NCI-H69 (cell line): Measurements from ENCODE around the gene KIAA0753.
"Not testable (repeated sequence)": the region's sequence is repeated elsewhere in the genome, so short reads cannot be mapped to it uniquely, and the experiment has no call there.

ENCODE experiments used
- DNase-seq: peaks from one replicate; lab custom pipeline; 2025; lab: John Stamatoyannopoulos, UW

KIAA0753 gene

DNA sequence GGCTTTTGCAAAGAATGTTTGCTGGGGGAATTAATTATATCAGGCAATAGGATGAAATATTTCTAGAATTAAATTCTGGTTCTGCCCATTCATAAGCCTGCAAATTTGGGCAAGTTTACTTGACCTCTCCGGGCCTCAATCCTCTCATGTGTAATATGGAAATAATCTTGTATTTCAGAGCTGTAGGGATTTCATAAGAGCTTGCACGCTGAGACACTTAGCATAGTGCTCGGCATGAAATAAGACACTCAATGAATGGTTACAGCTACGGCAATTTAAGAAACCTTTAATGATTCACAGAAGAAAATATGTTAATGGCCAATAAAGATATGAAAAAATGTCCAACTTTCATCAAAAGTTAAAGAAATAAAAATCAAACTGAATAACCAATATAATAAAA lies 43.6 kb downstream of the KIAA0753 start:
- DNase-seq: no peak

DNA sequence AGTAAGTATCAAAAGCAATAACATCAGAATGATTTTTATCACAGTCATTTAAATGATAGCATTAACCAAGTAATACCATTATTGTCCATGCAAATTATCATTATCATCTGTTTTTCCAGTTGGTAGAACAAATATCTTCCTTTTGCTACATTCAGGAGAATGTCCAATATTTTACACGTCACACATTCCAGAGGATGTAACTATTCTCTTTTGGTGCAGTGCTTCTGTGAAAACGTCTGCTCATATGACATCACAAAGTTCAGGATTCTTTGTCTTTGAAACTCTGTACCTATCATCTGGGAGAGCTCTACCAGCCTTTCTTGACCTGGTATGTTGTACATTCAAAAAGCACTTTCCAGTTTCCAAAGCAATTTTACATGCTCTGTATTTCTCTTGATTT lies 44.0 kb downstream of the KIAA0753 start:
- DNase-seq: no peak

DNA sequence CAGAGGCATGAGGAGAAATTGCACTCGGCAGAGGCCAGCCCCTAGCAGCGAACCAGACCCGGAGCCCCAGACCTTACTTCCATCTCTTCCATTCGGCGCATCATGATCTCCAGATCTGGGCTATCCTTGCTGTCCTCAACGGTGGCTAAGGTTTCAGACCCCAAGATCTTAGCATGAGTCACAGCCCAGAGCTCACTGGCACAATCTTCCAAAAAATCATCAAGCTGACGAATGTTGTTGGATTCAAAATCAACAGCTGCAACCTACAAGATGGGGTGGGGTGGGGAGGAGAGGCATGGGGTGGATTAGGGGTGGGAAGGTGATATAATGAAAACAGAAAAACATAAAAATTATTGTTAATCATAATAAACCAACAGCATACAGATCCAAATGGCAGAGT lies 44.4 kb downstream of the KIAA0753 start:
- no peak for DNase-seq

DNA sequence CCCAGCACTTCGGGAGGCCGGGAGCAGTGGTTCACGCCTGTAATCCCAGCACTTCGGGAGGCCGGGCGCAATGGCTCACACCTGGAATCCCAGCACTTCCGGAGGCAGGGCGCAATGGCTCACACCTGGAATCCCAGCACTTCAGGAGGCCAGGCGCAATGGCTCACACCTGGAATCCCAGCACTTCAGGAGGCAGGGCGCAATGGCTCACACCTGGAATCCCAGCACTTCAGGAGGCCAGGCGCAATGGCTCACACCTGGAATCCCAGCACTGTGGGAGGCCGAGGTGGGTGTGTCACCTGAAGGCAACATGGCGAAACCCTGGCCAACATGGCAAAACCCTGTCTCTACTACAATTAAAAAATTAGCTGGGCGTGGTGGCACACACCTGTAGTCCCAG lies 47.1 kb downstream of the KIAA0753 start:
- DNase-seq: not testable (repeated sequence)

DNA sequence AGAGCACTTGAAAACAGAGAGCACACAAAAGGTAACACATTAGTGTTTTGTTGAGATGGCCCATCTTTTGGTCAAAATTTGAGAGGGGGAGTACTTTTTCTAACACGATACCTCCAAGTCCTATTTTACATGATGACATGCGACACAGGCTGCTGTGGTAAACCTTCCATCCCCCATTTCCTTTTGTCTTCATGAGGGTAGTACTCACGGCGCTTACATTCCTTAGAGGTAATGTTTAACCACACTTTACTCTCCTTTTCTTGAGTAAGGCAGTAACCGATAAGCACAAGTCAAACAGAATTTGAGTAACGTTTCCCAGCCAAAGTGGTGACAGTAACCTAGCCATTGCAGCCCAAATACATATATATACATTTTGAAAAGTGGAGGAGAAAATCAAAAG lies 48.3 kb downstream of the KIAA0753 start:
- DNase-seq: no peak

DNA sequence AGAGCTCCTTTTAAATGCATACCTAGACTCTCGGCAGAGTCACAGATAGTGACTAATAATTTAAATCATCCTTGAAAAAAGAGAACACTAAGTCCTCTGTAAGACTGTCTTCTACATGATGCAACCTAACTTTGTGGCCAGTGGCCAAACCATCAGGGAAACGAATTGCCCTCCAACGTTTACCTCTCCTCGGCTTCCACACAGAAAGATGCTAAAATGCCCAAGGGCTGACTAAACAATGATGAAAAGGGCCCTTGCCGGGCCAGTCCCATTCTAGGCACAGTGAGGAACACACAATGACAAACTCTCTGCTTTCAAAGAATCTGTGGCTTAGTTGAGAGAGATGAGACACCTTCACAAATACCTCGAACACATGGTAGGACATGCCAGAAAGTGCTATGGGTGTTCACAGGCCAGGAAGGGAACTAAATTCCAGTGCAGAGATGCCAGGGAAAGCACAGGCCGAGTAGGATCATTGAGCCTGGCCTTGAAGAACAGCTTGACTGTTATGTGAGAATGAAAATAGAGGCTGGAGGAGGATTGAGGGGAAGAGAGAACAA lies 48.8 kb downstream of the KIAA0753 start:
- DNase-seq: no peak

DNA sequence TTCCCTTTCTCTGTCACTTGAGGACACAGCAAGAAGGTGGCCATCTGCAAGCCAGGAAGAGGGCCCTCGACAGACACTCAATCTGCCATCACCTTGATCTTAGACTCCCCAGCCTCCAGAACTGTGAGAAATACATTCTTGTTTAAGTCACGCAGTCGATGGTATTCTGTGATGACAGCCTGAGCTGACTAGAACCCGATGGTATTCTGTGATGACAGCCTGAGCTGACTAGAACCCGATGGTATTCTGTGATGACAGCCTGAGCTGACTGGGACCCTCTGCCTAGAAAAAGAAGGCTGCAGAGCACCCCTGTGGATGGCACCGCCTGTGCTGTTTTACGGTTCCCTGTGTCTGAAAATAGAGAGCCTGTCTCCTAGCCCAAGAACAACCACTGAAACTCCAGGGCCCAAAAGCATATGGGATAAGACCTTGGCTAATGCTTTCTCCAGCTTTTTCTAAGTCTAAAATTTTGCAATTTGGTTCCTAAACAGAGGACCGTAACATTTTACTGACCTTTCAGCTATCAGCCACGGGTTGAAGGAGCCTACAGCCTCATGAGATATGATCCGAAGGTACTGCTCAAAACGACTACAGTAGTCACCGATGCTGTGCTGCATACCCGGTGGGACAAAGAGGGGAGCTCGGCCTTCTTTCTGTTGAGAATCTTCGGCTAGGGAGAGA lies 51.1 kb downstream of the KIAA0753 start:
- DNase-seq: no peak

DNA sequence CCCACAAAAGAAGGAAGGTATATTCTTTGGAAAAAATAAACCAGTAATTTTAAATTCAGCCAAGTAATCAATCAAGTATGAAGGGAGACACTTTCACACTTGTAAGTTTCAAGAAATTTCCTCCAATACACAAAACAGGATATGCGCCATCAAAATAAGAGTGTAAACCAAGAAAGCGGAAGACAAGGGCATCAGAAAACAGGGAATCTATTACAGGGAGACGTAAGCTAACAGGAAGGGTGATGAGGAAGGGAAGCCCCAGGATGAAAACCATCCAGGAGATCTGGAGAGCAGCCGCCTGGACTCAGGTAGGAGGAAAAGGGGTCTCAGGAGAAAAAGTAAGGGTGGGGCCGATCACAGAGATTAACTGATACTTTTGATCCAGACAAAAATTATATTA lies 52.3 kb downstream of the KIAA0753 start:
- no peak for DNase-seq

DNA sequence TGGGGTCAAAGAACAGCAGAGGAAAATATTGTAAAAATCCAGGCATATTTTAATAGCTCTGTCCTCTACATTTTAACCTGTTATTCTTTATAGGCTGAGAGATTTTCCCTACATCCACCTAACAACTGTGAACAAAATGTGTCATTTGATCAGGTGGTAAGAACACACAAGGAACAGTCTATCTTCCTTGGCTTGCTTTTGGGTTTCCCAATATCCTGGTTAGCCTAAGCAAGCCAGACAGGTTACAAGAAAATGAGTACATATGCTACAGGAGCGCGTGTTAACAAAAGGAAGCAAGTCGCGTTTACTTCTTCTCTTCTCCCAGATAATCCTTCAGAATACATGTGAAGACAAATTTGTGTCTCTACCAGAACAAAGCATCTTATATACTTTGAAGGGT lies 53.2 kb downstream of the KIAA0753 start:
- DNase-seq: no peak

DNA sequence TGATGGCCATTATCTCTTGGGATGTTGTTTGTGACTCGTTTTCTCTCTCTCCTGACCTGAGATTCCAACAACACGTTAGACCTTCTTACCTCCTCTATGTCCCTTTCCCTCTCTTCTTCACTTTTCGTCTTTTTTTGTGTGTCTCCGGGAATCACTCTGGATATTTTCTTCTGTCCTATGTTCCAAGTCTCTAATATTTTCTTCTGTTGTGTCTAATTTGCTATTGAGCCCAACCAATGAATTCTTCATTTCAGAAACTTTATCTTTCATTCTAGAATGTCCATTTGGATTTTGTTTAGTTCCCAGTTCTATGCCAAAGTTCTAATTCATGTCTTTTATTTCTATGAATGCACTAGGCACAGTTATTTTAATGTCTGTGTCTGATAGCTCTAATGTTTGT lies 57.1 kb downstream of the KIAA0753 start:
- no peak for DNase-seq

DNA sequence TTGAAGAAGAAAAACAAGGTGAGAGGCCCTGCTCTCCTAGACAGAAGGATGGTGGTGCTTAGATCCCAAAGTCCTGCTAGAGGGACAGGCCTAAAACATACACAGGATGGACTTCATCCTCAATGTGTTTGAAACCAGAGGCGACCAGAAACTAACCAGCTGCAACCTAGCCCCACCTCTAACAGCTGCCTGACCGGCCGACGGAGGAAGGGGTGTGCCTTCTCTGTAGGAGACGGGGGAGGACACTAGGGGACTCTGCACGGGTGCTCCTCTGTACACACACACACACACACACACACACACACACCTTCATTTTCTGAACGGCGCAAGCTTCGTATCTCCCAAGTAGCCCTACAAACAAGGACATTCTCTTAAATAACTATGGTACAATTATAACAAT lies 59.9 kb downstream of the KIAA0753 start:
- DNase-seq: no peak

DNA sequence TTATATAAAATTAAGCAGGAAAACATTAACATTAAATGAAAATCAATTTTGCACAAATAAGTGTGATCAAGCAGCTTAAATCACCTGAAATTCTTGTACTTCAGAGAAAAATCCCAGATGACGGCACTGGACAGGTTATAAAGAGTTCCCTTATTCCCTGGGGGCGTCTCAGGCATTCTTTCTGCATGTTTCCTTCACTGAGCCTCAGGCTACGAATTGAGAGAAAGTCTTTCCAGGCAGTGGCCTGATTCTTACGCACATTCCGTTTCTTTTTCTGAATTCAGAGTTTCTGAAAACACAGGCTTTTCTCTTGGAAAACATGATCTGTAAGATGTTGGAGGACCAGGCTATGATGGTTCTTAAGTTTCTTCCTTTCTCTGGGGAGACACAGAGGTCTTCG lies 62.0 kb downstream of the KIAA0753 start:
- no peak for DNase-seq

DNA sequence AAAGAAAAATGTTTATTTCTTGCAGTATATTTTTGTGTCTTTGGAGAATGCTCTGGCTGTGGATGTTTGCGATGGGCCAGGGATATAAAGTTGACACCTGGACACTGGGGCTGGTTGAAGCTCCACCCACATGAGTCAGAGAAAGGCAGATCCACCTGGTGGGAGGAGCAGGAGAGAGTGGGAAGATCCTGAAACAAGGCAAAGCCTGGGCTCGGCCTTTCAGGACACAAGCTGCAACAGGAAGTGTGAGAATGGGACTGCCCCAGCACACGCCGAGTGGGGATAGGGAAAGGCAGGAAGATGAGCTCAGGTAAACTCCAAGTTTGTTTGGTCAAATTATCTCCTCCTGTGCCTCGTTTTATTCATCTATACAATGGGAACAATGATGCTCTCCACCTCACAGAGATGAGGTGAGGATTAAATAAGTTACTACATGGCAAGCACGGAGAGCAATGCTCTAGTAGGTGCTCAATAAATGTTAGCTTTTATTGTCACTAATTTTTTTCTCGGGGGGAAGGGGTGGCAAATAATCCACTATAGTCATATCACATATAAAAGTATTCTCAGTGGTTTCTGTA lies 62.7 kb downstream of the KIAA0753 start:
- no peak for DNase-seq

DNA sequence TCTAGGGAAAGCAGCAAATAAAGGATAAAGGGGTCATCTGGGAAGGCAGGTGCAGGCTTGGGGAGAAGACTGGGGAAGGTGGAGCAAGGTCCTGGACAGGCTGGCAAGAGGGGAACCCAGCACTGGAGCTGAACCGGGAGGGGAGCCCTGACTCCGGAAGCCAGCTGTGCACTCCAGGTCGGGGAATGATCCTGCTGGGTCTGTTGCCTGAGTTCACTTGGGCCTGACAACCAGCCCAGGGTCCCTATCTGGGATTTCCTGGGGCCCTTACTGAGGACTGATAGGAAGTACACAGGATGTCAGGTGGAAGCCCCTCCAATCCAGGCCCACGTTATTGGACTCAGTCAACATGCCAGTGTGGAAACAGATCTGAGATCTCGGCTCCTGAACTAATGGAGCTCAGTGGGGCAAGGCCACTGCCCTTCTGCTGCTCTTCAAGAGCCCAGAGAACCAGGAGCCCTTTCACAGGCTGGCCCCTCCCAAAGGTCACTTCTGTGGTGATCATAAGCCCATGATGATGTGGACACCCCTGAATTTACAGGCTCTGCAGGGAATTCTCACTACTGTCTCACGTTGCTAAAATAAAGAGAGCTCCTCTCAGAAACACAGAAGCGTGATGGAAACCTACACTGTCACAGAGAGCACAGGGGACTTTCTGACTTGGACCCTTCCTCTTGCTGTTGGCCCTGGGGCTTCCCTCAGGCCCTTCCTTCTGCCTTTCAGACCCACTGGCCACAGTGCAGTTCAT lies 64.3 kb downstream of the KIAA0753 start:
- no peak for DNase-seq

DNA sequence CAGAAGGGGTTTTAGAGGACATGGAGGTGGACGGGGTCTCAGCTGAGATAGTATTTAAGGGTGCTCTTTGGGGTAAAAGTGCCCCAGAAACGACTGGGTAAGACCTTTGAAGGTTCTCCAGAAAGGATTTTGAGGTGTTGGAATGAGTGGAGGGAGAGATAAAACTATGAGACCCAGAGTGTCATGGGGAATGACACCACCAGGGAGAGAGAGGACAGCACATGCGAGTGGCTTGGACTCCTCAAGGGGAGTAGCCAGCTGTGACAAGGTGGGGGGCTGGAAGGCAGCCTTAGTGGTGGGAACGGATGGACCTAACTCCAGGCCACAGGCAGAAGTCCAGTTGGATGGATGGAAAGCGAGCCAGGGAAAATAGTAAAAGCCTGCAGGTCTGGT lies 64.9 kb downstream of the KIAA0753 start:
- no peak for DNase-seq

DNA sequence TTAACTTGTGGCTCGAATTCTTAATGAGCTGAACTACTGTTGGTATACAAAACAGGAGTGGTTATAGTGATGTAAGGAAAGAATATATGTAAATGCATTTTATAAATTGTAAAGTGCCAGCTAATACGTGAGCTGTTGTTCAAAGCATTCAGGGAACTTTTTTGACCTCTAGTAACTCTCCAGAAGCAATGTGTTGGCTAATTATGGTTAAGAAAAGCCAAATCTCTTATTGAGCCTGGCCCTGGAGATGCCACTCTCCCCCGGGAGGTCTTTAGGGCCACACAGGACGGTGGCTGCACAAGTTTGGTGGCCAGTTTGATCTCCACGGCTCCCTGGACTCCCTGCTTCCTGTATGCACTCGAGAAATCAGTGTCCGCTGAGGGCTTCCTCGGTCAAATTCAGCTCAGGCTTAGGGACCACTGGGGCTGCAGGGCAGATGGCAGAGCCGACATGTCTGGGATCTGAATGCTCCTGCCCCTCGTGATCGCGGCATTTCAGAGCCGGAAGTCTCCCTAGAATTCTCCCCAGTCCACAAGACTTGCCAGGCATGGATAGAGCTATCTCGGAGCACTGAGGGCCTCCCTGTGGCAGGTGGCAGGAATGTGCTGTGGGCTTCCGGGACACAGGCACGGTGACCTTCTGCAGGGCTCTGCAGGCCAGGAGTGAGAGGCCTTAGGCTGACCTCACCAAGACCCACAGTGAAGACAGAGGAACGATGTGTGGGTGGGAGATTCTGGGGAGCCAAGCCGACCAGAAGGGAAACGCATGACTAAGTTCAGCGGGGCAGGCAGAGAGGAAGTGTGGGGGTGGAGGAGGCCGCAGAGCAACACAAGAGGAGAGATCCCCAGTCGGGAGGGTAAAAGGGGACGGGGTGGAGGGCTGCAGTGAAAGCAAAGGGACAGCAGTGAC lies 65.6 kb downstream of the KIAA0753 start:
- no peak for DNase-seq

DNA sequence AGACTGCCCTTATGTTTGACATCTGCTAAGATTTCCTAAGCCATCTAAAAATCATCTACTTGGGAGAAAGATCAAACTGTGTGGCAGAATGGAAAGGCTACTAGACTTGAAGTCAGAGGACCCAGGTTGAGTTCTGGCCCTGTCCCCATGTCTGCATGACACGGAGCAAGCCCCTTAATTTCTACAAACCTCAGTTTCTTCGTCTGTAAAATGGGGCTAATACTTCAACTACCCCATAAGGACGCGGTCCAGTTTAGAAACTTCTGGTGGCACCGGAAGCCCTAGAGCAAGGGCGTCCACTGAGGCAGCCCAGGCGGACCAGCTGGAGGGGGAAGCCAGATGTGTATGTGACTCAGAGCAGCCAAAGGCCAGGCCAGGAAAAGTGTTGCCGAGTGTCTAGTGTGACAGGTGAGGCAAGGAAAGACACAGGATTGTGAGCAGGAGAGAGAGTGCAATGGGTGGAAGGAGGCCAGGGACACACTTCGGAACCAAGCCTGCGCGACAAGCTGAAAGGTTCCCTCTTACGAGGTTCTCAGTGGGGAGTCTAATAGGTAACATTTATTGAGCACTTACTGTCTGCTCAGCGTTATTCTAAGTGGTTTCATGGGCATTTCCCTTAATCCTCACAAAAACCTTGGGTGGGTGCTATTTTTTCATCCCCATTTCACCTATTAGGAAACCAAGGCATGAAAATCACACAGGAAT lies 66.4 kb downstream of the KIAA0753 start:
- no peak for DNase-seq

DNA sequence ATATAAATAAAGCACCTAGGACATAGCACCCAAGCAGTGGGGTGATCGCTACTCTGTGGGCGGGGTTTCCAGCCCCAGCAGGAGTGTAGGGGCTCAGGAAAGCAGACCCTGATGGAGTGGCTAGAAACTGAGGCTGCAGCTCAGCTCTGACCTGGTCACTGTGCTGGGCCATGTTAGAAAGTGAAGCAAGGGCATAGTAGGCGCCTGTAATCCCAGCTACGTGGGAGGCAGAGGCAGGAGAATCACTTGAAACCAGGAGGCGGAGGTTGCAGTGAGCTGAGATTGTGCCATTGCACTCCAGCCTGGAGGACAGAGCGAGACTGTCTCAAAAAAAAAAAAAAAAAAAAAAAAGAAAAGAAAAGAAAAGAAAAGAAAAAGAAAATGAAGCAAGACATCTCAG lies 67.0 kb downstream of the KIAA0753 start:
- not testable (repeated sequence) for DNase-seq

DNA sequence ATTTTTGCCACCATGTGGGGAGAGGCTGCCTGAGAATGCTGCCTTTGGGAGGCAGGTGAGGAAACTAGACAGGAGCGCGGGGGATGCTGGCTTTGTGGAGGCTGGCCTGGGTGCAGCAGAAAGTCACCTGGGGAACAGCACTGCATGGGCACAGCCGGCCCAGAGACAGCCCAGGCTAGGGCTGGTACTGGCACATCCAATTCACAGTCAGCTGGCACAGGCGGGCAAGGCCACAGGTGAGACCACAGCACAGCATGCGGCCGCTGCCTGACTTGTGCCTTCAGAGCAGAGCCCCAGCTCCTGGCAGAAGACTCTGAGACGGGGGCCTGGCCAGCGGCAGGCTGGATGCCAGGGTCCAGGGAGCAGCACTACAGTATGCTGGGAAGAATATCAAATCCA lies 67.5 kb downstream of the KIAA0753 start:
- DNase-seq: no peak

DNA sequence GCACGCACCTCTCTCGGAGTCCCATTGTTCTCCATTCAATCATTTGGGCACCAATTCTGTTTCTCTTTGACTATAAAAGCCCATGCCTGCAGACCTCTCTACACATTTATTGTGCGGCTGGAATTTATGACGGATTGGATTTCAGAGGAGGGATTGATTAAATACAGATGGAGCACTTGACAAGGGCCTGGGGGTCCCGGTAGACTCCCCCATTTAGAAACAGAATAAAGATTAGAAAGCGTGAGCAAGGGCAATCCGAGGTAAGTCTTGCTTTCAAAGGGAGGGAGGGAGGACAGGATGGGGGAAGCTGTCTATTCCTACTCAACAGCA lies 69.1 kb downstream of the KIAA0753 start:
- no peak for DNase-seq

DNA sequence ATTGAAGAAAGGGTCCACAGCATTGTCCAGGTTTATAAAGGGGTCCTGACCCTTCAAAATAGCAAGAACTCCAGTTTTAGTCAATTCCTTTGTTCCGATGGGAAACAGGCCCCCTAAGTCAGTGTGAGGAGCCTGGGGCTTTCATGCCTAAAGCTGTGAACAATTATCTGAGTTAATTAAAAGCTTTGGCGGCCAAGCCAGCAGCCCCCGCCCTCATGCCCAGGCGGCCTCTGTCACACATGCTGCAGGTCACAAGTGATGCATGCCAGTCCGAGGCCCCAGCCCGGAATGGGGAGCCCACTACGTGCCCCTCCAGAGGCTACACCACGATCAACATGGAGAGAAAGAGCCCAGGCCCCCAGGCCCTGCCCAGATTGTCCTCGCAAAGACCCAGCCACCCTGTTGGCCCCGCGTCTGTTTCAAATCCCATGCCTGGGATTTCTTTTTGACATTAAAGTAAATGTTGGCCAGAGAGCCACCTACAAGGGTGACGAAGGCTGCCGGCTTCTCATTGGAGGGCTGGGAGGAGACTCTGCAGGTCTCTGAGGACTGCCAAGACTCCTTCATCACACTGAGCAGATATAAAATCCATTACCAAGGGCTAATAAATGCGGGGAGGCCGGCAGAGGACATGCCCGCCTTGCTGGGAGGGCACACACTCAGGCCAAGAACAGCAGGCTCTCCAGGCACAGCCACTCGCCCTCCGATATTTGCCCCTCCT lies 69.6 kb downstream of the KIAA0753 start:
- no peak for DNase-seq
